ENCODE measurements around the gene MIOX.

The MIOX gene

GRCh38 chr22:50474710-50475651 lies 11.7 kb upstream of the MIOX start, which contains the start of gene SBF1:
SBF1 (minus strand) TSS chr22:50475035; CDS start chr22:50474840, 195 bp downstream.
- peak; percentile 85 for DNase-seq

GRCh38 chr22:50475652-50476002 lies 11.0 kb upstream of the MIOX start:
- DNase-seq, result no peak

GRCh38 chr22:50476868-50477267 lies 9.8 kb upstream of the MIOX start:
- DNase-seq, result no peak

GRCh38 chr22:50477923-50478322 lies 8.7 kb upstream of the MIOX start:
- DNase-seq, result no peak

- no peak for DNase-seq
Measured at GRCh38 chr22:50479721-50480120, 6.9 kb upstream of the MIOX start.

- no peak for DNase-seq
Measured at GRCh38 chr22:50481045-50481439, 5.6 kb upstream of the MIOX start.

- peak; percentile 40 for DNase-seq
Measured at GRCh38 chr22:50481440-50482106, 5.1 kb upstream of the MIOX start, which contains the start of gene ADM2. ADM2 (plus strand) TSS chr22:50481543; CDS start chr22:50481848, 305 bp downstream.

- DNase-seq, result no peak
Measured at GRCh38 chr22:50482107-50483074, 4.3 kb upstream of the MIOX start.

- DNase-seq, result no peak
Measured at GRCh38 chr22:50483106-50483505, 3.6 kb upstream of the MIOX start.

GRCh38 chr22:50483556-50483955 lies 3.1 kb upstream of the MIOX start:
- DNase-seq, result no peak

GRCh38 chr22:50483977-50484853 lies 2.4 kb upstream of the MIOX start:
- DNase-seq, result no peak

- DNase-seq, result no peak
Measured at GRCh38 chr22:50485221-50486131, 1.2 kb upstream of the MIOX start.

- no peak for DNase-seq
Measured at GRCh38 chr22:50487290-50488005, 789 bp downstream of the MIOX start.

- no peak for DNase-seq
Measured at GRCh38 chr22:50488006-50488677, 1.5 kb downstream of the MIOX start.

- no peak for DNase-seq
Measured at GRCh38 chr22:50488886-50489285, 2.2 kb downstream of the MIOX start.

GRCh38 chr22:50489363-50490243 lies 2.9 kb downstream of the MIOX start:
- DNase-seq, result no peak

GRCh38 chr22:50490531-50491308 lies 4.1 kb downstream of the MIOX start:
- no peak for DNase-seq
